Osteocyte (in vitro differentiated cells): ENCODE results near the gene GRIK4. TPM values are rescaled to one million over a fixed set of nuclear protein-coding genes. Genes with fewer than 3 reads are reported as not detected.
A peak's percentile ranks its signal among the peaks of the same experiment; 100 is the strongest.

ENCODE experiments used
- DNase-seq: peaks from one replicate; pipeline ENCODE4 v3.0.0; 2021; ENCODE audit warnings: mixed read lengths; ENCODE audit not compliant: unreplicated experiment; ENCODE audit errors: extremely low spot score
- H3K27ac Mint-ChIP-seq: one replicate; pipeline ENCODE4 v1.8.0; 2021; ENCODE audit warnings: mild to moderate bottlenecking, mixed read lengths; ENCODE audit not compliant: unreplicated experiment
- H3K27me3 Mint-ChIP-seq: one replicate; pipeline ENCODE4 v1.8.0; 2021; ENCODE audit warnings: mixed read lengths; ENCODE audit not compliant: unreplicated experiment
- H3K36me3 Mint-ChIP-seq: one replicate; pipeline ENCODE4 v1.8.0; 2021; ENCODE audit warnings: mixed read lengths; ENCODE audit not compliant: unreplicated experiment
- H3K4me1 Mint-ChIP-seq: one replicate; pipeline ENCODE4 v1.8.0; 2021; ENCODE audit warnings: mixed read lengths; ENCODE audit not compliant: unreplicated experiment
- H3K4me3 Mint-ChIP-seq: one replicate; pipeline ENCODE4 v1.8.0; 2021; ENCODE audit warnings: mild to moderate bottlenecking, moderate library complexity, mixed read lengths; ENCODE audit not compliant: unreplicated experiment
- H3K9me3 Mint-ChIP-seq: one replicate; pipeline ENCODE4 v1.8.0; 2021; ENCODE audit warnings: mixed read lengths; ENCODE audit not compliant: unreplicated experiment
- CTCF ChIP-seq: fragments of 200-600 bp; sonication (generic); IDR thresholded peaks from 2 replicates; pipeline ENCODE4 v1.5.0; 2021; ENCODE audit warnings: antibody characterized with exemption, mild to moderate bottlenecking, moderate library complexity
- total RNA-seq: library from RNA; stranded (reverse); gene quantifications from 2 replicates; pipeline ENCODE4 v1.2.1, GENCODE V29; 2021

The GRIK4 gene
- total RNA-seq, 1 donor from 2014 or later = 0.11 TPM

- no peak for TF ChIP-seq CTCF
- peaks cover 5% of the 10 kb centered on the region for H3K9me3 Mint-ChIP-seq
- H3K4me1 Mint-ChIP-seq = peaks cover 27% of the 10 kb centered on the region
- H3K36me3 Mint-ChIP-seq = no peaks in the 10 kb centered on the region
- DNase-seq = no peak
- H3K4me3 Mint-ChIP-seq = no peak overlapping the region
- no peaks in the 10 kb centered on the region for H3K27me3 Mint-ChIP-seq
- H3K27ac Mint-ChIP-seq = peak overlapping the region; percentile 93
Measured at GRCh38 chr11:120547316-120547715, 35.8 kb downstream of the GRIK4 start.

- DNase-seq = peak; percentile 94
- peak; percentile 30 for TF ChIP-seq CTCF
- Mint-ChIP-seq H3K27me3 (no peaks in the 10 kb centered on the region), H3K9me3 (no peaks in the 10 kb centered on the region), H3K4me1 (peaks cover 27% of the 10 kb centered on the region), H3K4me3 (no peak overlapping the region), H3K27ac (peak overlapping the region; percentile 93), H3K36me3 (no peaks in the 10 kb centered on the region)
Measured at GRCh38 chr11:120547811-120548681, 36.5 kb downstream of the GRIK4 start.

GRCh38 chr11:120548682-120549209 is 37.2 kb downstream of the GRIK4 start:
- Mint-ChIP-seq H3K4me1 (peaks cover 27% of the 10 kb centered on the region), H3K4me3 (no peak overlapping the region), H3K36me3 (no peaks in the 10 kb centered on the region), H3K27ac (peak overlapping the region; percentile 93), H3K27me3 (no peaks in the 10 kb centered on the region), H3K9me3 (no peaks in the 10 kb centered on the region)
- no peak for DNase-seq
- no peak for TF ChIP-seq CTCF

- peaks cover 27% of the 10 kb centered on the region for H3K4me1 Mint-ChIP-seq
- no peaks in the 10 kb centered on the region for H3K36me3 Mint-ChIP-seq
- DNase-seq = no peak
- TF ChIP-seq CTCF = no peak
- no peak overlapping the region for H3K4me3 Mint-ChIP-seq
- no peaks in the 10 kb centered on the region for H3K27me3 Mint-ChIP-seq
- no peaks in the 10 kb centered on the region for H3K9me3 Mint-ChIP-seq
- no peak overlapping the region for H3K27ac Mint-ChIP-seq
Measured at GRCh38 chr11:120549346-120549745, 37.8 kb downstream of the GRIK4 start.

GRCh38 chr11:120550007-120550406 is 38.5 kb downstream of the GRIK4 start:
- Mint-ChIP-seq H3K4me1 (peaks cover 27% of the 10 kb centered on the region), H3K9me3 (no peaks in the 10 kb centered on the region), H3K4me3 (no peak overlapping the region), H3K36me3 (no peaks in the 10 kb centered on the region), H3K27ac (no peak overlapping the region), H3K27me3 (peaks cover under 1% of the 10 kb centered on the region)
- TF ChIP-seq CTCF = no peak
- DNase-seq = no peak
